Hematopoietic multipotent progenitor cell (in vitro differentiated cells): Measurements from ENCODE around the gene CTIF. TPM values are rescaled to one million over a fixed set of nuclear protein-coding genes. Genes with fewer than 3 reads are reported as not detected.

Experiments used
- DNase-seq, 3 donors: peaks; one replicate each; pipeline ENCODE4 v3.0.0-alpha.2; 2011 to 2015; ENCODE audit warnings: low read depth in 2 of 3, low spot score in 2 of 3
- total RNA-seq: library from RNA; depleted of rRNA; stranded (reverse); fragments of >200 nt; gene quantifications from one replicate; pipeline ENCODE4 v1.2.3, GENCODE V29; 2012

CTIF gene
- total RNA-seq, 1 donor = 8.6 TPM

- no peak for DNase-seq
Observed at GRCh38 chr18:48838166-48838775, 299.4 kb downstream of the CTIF start.

- no peak for DNase-seq
Observed at GRCh38 chr18:48838921-48839818, 300.3 kb downstream of the CTIF start.

DNA sequence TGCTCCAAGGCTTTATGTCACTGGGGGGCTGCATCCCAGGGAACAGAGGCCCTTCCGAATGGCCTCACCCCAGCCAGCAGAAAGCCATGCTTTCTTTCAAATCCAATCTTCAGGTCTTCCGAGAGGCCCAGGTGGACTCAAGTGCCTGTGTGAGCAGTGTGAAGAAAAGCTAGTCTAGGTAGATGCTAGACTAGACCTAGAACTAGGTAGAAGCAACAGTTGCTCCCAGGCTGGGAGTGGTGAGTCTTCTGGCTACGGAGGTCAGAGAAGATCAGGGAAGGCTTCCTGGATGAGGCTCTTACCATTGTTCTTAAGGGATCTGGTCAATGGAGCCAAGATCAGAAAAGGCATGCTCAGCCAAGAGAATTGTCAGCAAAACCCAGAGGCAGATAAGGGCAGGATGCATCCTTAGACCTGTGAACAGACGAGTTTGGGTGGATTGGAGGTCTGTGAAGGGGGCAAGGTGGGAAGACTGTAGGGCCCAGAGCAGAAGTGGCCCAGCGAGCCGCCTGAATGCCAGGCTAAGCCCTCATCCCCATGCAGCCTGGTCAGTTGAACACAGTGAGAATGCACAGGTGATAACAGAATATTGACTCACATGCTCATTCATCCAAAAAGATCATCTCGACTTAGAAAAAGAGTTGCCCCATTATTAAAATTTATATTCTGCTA lies 301.1 kb downstream of the CTIF start:
- DNase-seq = no peak

- DNase-seq = no peak
Observed at GRCh38 chr18:48840491-48840877, 301.7 kb downstream of the CTIF start.

- DNase-seq = no peak
Observed at GRCh38 chr18:48841381-48842258, 302.8 kb downstream of the CTIF start.

DNA sequence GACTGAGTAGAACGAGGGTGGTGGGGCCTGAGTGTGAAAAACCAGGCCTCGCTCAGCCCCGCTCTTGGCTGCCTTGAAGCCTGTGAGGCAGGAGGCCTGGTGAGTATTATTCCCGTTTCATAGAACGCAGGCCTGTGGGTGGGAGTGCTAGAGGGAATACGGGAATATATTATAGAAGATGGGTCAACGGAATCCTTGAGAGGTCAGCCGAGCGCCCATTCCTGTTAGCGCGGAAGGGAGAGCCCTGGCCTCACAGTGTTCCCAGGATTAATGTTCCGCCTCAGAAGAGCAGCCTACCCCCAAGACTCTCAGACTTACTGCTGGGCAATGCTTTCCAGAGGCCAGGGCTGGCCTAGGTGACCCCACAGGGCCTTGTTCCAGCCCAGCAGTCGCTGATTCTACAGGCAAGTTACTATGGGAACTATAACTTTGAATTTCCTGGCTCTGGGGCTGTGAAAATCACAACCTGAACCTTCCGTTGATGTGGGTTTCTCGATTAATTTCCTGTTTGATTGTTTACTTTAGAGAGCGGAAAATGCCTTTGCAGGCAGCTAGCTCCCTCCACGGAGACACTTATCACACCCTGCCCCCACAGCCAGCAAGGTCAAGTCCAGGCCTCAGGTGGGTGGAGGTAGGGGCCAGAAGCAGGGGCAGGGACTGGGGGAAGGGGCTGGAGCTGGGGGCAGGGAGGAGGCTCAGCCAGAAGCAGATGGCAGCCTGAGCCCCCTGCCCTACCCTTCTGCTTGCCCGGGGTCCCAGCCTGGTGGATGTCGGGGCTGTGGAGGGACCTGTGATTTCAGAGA lies 303.6 kb downstream of the CTIF start:
- peak; percentile 22 to 43 (median 22) for DNase-seq

- no peak for DNase-seq
Observed at GRCh38 chr18:48843162-48843561, 304.3 kb downstream of the CTIF start.

DNA sequence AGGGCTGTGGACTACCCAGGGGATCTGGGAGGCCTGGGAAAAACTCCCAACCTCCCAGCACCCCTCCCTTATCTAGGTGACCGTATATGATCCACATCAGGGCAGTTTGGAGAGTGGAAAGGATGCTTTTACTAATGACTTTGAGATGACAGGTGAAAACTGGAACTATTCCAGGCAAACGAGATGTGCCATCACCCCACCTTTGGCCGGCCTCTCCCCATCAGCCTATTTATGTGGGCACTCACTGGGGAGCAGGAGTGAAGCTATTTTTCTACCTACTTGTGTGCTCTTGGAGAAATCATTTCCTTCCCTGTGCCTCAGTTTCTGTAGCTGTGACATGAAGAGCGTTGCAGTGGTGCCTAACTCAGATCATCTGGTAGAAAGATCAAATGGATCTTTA lies 304.8 kb downstream of the CTIF start:
- DNase-seq = no peak

- no peak for DNase-seq
Observed at GRCh38 chr18:48844271-48844670, 305.4 kb downstream of the CTIF start.

- DNase-seq = no peak
Observed at GRCh38 chr18:48845174-48845573, 306.3 kb downstream of the CTIF start.

GRCh38 chr18:48846423-48846932 lies 307.6 kb downstream of the CTIF start:
- DNase-seq = no peak

DNA sequence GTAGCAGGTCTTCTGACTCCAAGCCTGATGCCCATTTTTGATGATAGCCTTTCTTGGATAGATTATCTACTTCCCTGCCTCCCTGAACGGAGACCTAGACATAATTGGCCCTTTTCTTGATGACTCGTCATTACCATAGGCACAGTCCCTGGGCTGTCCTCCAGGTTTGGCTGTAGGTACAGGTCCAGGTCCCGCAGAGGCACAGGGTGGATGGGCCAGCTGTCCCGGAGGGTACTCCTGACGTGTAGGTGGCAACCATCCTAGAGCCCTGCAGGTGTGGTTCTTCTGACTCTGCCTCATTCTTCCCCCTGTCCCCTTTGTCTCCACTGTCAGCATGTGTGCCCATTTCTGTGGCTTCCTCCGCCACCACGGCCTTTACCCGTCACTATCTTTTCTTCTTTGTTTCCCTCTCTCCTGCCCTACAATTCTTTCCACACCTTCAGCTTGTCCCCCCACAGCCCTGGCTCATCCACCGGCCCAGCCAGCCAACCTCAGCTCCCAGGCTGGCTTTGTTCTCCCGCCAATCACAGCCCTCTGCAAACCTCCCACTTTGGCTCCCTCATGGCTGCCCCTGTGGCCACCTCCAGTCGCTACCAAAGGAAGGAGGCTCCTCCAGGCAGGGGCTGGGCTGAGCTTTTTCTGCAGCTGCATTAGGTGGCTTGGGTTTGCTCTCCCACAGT lies 309.1 kb downstream of the CTIF start:
- DNase-seq = no peak

DNA sequence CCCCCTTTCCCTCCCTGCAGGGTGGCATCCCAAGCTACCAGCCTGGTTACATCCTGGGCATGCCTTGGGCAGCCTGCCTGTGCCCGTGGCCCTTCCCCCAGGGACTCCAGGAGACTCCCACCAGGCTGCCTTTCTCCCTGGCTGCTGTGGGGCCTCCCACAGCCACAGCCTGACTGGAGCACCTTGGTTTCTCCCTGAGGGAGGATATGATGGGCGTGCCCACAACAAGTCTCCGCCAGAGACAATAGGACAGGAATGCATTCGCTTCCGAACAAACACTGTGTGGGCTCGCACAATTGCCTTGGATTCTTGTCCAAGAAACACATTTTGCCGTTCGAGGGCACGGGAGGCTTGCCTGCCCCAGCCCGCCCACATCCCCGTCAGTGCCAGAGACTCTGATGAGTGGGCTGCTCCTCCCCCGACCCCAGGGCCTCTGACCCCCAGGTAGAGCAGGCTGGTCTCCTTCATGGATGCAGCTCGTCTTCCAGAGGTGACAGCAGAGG lies 309.9 kb downstream of the CTIF start:
- no peak for DNase-seq

- no peak for DNase-seq
Observed at GRCh38 chr18:48850822-48851598, 312.2 kb downstream of the CTIF start.

DNA sequence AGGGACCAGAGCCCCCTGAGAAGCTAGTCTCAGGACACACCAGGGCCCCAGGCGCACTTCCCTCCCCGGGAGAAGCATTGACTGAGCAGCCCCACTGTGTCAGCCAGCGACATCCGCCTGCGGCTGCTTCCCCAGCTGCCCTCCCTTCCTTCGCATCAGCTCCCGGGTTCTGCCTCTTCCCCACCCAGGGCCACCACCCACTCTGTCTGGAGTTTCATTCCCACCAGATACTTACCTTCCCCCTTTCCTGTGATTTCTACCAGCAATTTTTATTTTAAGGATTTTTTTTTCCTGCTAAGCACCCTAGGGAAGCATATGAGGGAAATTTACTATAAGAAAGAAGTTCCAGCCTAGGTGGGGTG lies 312.7 kb downstream of the CTIF start:
- DNase-seq = peak in 1 of 3 donors; percentile 62

GRCh38 chr18:48852292-48852691 lies 313.5 kb downstream of the CTIF start:
- DNase-seq = no peak

GRCh38 chr18:48852794-48853193 lies 314.0 kb downstream of the CTIF start:
- DNase-seq = no peak

- DNase-seq = no peak
Observed at GRCh38 chr18:48853588-48853987, 314.8 kb downstream of the CTIF start.
